Glomerular visceral epithelial cell (primary cell): ENCODE results near the gene ZC3H12A.
A peak's percentile ranks its signal among the peaks of the same experiment; 100 is the strongest.

Source experiments
- DNase-seq: peaks from one replicate; pipeline ENCODE4 v3.0.0-alpha.2; 2016; ENCODE audit errors: extremely low spot score

The ZC3H12A gene

DNA sequence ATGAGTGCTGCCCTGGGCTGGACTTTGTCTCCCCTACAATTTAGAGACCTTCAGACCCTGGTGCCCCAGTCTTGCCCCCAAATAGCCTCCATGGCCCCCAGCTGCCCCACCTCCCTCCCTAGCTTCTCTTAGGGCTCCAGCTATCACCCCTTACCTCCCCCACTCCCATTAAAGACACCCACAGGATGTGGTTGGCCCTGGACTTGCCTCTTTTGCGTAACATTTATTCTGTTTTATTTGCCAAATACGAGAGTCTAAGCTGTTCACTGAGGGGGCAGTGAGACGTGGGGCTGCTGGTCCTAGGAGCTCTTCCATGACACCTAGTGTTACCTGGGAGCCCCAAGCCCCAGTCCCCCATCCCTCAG, 4.5 kb downstream of the ZC3H12A start:
- peak; percentile 61 for DNase-seq

DNA sequence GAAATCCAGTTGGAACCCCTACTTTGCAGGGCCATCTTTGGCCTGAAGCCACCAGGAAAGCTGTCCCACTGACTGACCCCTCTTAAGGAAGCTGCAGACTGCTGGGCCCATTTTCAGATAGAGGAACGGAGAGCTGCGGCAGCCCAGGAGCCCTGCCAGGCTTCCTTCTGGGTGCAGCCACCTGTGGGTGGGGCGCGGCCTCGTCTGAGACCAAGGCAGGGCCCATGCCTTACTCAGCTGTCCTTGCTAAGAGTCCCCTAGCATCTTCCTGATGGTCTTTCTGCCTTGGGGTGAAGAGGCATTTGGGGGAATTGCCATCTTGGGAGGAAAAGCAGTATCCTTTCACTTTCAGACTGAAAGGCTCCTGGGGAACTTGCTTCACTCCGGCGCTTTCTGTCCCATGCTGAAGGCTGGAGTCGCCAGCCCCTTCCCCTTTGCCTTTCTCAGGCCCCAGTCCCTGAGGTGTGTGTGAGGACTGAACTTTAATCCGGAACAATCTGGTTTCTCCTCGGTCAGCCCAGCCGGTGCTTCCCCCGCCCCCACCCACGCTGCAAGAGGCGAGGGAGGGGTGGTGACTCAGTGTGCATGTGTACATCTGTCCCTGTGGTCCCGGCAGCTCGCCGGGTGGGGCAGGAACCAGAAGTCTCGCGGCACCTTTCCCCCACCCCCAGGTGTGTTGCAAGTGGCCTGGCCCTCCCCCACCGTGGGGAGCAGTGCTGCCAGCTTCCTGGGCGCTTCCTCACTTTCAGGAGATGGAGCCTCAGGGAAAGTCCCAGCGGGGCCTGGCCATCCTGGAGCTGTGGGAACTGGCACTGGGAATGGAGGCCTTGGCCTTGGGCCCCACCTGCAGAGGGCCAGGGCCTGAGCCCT, 5.1 kb downstream of the ZC3H12A start:
- DNase-seq = peak; percentile 96

DNA sequence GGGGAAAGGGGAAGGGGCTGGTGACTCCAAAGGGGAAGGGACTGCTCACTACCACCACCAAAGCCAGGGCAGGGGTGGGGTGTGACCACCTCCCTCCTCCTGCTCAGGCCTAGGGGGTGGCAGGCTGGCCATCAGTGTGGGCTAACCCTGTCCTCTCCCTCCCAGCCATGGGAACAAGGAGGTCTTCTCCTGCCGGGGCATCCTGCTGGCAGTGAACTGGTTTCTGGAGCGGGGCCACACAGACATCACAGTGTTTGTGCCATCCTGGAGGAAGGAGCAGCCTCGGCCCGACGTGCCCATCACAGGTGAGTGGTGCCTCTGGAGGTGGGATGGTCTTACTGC, 5.7 kb downstream of the ZC3H12A start:
- DNase-seq = no peak

DNA sequence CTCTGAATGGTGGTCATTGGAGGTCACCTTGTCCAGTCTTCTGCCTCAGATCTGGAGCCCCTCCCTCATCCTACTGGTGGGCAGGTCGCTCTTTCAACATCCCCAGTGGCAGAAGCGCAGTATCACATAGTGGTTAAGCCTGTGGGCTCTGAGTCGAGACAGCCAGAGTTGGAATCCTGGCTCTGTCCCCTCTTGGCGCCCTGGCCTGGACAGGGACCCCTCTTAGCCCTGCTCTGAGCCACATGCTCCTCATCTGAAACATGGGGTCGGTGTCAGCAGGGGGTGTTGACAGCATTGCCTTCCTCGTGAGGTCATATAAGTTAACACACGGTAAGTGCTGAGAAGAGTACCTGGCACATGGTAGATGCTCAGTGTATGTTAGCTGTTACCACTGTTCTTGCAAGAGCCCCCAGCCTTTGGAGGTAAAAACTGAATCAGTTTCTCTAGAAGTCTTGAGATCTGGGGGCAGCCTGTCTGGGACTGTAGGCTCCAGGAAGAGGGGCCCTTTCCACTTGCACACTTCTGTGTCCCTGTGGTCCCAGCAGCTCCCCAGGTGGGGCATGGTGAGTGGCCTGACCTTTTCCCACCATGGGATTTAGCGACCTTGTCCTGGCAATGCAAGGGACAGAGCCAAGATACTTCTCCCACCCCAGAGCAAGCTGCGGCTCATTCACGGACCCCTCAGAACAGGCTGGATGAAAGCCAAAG, 6.4 kb downstream of the ZC3H12A start:
- DNase-seq = no peak

DNA sequence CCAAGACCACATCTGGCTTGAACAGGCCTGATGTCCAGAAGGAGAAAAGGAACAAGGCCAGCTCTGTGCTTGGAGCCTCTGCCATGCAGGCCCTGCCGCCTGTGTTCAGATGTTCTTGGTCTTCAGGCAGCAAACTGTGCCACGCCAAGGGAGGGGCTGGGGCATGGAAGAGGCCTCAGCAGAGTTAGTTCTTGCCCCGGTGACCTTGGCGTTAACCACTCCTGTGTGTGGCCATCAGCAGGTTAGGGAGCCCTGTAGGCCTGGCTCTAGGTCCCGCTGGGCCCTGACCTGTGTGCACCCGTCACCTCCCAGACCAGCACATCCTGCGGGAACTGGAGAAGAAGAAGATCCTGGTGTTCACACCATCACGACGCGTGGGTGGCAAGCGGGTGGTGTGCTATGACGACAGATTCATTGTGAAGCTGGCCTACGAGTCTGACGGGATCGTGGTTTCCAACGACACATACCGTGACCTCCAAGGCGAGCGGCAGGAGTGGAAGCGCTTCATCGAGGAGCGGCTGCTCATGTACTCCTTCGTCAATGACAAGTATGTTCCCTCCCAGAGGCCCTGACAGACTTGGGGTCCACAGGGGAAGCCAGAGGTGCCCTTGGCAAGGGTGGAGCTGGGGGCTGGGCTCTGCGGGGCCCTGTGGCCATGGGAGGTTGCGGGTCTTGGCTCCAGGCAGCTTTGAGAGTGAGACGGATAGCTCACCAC, 7.1 kb downstream of the ZC3H12A start:
- DNase-seq = no peak

DNA sequence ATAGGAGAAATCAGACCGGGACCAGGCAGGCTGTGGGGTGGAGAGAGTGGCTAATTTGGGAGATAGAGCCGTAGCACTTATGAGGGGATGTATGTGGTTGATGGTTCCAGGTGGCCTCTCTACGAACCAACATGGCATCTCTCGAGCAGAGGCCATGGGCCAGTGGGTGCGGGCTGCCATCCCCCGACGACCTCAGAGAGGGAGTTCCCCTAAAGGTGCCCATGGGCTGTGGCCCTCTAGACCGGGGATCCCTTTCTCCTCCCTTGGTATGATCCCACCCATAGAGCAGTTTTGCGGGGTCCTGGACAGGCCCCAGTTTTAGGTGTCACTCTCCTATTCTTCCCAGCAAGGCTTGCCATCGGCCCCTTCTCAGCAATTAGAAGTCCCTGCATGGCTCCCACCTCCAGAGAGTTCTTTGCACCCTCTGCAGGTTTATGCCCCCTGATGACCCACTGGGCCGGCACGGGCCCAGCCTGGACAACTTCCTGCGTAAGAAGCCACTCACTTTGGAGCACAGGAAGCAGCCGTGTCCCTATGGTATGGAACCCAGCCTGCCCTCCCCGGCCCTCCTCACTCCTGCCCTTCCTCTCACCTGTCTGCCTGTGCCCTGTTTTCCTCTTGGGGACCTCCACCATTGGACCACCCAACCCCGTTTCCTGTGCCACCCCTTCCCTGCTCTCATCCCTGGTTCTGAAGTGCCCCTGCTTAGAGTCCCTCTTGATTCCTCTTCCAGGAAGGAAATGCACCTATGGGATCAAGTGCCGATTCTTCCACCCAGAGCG, 7.8 kb downstream of the ZC3H12A start:
- no peak for DNase-seq

DNA sequence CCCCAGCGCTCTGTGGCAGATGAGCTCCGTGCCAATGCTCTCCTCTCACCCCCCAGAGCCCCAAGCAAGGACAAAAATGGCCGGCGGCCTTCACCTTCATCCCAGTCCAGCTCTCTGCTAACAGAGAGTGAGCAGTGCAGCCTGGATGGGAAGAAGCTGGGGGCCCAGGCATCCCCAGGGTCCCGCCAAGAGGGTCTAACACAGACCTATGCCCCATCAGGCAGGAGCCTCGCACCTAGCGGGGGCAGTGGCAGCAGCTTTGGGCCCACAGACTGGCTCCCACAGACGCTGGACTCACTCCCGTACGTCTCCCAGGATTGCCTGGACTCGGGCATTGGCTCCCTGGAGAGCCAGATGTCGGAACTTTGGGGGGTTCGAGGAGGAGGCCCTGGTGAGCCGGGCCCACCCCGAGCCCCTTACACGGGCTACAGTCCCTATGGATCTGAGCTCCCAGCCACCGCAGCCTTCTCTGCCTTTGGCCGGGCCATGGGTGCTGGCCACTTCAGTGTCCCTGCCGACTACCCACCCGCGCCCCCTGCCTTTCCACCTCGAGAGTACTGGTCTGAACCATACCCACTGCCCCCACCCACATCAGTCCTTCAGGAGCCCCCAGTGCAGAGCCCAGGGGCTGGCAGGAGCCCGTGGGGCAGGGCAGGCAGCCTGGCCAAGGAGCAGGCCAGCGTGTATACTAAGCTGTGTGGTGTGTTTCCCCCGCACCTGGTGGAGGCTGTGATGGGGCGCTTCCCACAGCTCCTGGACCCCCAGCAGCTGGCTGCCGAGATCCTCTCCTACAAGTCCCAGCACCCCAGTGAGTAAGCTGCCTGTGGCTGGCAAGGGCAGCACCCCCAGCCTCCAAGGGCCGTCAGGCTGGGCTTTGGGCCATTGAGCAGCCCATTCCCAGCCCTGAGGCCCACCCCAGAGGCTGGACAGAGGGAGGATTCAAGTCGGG, 8.7 kb downstream of the ZC3H12A start:
- DNase-seq = no peak

DNA sequence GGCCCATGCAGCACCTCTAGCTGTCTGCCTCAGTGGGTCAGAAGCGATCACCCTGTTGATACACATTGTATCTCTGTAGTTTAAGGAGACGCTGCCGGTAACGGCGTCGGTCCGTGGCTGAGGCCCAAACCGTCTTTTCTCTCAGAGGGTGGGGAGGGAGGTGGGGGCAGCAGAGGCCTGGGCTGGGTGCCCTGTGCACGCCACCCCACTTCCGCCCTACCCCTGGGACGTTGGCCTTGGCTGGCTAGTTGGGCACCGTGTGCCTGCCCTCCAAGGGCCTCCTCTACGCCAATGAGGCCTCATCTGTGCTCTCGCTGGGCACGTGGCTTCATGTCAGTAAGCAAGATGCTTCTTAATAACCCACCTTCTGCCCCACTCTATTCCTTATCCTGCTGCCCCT, 9.4 kb downstream of the ZC3H12A start:
- no peak for DNase-seq

DNA sequence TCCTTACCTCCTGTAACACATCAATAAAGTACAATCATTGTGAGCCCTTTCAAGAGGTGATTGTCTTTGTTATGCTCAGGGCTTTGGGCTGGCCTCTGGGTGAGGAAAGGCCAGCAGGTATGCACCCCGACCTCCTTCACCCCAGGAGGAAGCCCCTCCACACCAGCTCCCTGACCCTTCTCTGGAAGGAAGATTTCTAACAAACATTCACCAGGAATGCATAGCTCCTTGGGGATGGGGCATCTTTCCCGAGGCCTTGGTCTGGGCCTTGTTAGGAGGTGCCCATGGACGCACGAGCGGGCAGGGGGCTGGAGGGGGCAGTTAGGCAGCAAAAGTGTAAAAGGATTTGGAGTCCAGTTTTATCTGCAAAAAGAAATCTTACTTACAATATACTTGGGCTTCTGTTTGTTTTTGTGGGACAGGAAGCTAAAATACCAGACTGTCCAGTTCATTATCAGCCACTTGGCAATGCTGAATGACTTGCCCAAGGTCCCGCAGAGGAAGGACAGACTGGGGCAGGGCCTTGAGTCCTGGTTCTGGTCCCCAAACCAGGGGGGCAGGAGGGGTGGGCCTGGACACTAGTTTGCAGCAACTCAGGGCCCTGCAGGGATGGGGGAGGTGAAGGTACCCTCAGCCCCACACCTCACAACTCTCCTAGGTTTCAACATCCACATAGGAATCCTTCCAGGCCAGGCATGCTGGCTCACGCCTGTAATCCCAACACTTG, 10.1 kb downstream of the ZC3H12A start:
- no peak for DNase-seq

DNA sequence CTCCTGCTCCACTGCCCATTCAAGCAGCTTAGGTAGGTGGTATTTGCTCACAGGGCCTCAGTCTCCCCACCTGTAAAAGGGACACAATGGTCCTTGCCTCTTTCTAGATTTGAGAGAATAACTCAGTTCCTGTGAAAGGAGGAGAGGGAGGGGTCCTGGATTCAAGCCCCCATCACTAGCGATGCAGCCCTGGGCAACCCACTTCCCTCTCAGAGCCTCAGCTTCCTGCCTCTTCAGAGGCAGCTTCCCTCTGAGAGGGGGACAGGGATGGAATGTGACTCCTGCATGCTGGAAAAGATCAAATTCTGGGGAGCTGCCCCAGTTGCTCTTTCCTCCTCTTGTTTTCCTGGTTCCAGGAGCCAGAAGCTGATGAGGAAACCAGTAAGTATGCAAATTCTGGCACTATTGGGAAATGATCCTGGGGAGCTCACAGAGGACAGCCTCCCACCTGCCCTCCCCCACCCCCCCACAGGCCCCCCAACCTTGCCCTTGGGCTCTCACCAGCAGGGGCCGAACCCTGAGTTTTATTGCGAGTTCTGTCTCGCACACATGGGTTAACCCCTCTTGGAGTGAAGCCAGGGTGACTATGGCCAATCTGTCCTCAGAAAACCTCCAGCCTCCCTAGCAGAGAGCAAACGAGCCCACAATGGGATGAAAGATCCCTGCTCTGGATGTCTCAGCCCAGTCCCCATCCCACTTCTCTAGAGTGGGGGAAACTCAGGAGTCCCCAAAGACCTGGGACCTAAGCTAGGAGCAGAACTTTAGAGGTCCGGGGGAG, 11.7 kb downstream of the ZC3H12A start:
- DNase-seq = peak; percentile 50

DNA sequence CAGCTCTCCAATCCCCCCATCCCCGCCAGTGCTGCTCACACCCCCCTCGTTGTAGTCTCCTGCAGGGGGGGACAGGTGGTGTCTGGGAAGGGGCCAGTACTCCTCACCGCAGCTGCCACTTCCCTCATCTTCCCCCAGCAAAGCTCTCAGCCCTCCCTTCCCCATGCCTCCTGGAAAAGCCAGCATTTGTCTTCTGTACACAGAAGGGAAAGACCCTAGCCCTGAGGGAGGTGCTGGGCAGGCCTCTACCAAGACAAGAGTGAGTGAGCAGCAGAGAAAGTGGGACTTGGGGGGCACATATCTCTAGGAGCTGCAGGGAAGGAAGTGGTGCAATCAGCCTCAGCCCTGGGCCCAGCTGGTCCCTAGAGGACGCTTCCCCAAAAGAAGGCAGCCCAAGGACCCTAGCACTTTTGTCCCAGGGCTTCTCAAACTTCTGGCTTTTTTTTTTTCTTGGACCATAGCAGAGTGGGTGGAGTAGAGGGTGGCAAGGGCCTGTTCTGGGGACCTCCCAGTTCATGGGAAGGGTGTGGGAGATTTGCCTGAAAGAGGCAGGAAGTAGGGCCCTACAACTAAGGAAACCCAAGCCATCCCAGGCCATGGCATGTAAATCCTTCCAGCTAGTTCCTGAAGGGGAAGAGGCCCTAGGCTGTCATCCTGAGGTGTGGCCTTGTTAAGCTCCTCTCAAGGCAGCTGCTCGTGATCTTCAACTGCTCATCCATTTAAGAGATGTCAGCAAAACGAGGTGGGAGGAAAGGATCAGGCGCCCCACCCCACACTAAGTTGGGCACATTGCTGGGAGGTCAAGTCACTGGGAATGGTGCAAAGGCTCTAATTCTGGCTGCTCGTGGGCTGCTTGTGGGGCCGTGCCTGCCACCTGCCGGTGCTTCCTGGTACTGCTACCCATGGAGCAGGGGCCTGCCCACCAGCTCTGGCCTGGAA, 12.6 kb downstream of the ZC3H12A start:
- peak; percentile 78 for DNase-seq

DNA sequence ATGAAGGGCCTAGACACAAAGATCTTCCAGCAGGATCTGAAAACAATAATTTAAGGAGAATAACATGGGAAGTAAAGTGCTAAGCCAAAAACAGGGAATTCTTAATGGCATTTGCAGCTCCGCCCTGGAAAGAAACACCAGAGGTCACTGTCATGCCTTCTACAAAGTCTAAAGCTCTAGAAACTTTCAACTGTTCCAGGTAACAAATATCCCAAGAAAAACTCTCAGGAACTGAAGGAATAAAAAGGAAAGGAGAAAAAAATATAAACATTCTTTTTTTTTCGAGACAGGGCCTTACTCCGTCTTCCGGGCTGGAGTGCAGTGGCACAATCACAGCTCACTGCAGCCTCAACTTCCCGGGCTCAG, 13.2 kb downstream of the ZC3H12A start:
- DNase-seq = no peak

DNA sequence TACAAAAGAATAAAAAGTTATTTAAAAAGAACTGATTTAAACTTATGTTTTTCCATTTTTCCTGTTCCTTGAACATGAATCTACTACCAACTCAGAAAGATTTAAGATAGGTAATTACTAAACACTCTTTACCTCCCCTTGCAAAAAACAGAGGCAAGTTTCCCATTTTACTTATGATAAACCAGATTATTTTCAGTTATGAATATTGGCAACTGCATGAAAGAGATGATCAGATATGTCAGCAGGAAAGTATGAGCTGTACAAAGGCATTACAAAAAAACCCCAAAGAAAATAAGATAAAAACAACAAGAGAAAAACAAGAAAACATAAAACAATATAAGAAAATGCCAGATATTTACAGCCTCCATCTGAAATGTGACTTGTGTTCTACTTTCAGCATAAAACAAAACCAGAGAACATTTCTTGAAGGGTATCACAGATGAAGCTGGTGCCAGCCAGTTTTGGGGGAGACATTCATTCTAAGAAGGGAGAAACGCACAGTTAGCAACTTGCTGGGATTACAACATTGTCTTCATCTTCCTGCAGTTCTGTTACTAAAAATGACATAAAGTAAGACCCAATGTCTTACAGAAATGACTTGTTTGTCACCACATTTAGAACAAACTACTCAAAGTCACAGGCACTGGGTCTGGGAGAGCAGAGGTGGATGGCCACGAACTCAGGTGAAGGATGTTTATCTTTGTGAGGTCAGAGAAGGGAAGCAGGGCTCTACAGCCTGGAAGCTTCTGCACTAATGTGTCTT, 19.1 kb downstream of the ZC3H12A start:
- no peak for DNase-seq

DNA sequence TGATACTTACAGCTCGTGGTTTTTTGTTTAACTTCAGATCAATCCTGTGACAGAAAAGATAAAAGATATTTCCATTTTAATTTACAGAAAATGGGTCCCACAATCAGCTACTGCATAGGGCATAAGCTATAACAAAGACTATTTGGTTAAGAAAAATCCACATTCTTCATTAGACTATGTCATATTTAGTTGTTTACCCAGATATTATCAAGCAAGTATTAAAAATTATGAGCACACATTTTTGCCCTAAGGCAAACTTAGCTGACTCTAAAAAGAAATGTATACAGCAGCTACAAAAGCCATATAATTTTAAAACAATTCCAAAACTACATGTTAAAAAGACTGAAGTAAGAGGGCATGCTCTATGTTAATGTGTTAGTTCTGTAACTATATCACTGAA, 21.5 kb downstream of the ZC3H12A start:
- no peak for DNase-seq

DNA sequence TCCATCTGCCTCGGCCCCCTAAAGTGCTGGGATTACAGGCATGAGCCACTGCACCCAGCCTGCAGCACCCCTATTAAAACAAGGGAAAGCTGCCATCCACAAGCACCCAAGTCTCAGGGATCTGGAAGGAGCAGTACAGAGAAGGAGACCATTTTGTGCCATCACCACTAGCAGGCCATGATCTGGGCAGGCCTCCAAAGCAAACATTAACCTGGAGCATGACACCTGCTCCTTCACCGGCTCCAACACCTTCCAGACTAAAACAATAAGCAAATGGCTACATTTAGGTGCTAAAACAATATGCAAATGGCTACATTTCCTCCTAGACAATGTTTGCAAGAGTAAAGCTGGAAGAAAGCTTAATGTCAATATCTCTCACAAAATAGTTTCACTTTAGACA, 23.5 kb downstream of the ZC3H12A start:
- DNase-seq = no peak

DNA sequence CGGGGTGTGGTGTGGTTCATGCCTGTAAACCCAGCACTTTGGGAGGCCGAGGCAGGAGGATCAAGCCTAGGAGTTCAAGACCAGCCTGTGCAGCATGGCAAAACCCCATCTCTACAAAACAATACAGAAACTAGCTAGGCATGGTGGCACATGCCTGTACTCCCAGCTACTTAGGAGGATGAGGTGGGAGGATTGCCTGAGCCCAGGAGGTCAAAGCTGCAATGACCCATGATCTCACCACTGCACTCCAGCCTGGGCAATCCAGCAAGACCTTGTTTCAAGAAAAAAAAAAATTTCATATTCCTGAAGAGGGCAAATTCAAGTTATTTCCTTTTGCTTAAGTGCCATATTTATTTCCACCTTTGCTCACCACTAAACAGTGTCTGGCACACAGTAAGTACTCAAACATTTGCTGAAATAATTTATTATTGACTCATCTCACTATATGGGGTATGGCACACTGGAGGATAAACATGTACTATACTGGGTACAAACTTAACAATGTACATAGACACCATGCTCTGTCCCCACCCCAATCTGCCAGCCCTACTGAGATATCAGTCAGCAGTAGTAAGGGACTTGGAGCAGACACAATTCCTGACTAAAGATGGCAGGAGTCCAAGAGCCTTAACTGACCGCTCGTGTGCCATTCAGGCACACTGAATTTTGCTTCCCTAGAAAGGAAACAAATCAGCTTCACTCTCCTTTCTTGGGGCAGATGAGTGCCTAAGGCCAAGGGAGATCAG, 24.7 kb downstream of the ZC3H12A start:
- DNase-seq = peak; percentile 50

DNA sequence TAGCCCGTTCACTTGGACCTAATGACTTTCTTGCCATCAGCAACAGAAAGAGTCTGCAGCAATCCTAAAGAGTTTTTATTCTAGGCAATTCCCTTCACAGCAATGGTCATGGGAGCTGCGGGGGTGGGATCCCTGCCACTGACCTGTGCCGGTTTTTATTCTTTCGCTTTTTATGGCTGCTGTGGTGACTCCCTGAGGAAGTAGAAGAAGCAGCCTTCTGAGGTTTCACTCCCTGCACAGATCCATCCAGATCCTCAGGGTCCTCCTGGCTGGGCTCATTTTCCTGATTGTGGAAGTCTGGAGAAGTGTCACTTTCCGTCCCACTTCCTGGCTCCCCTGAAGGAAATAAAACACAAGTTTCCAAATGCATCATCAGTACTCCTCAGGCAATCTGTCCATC, 27.3 kb downstream of the ZC3H12A start:
- DNase-seq = no peak
